Measurements from ENCODE around the gene MAT2B. TPM values are rescaled to one million over a fixed set of nuclear protein-coding genes. Genes with fewer than 3 reads are reported as not detected.
A peak's percentile ranks its signal among the peaks of the same experiment; 100 is the strongest.
"Not testable (repeated sequence)": the region's sequence is repeated elsewhere in the genome, so short reads cannot be mapped to it uniquely, and the experiment has no call there.

Gene MAT2B
- total RNA-seq, 2 experiments from 2014 or later: 112 to 119 TPM

DNA sequence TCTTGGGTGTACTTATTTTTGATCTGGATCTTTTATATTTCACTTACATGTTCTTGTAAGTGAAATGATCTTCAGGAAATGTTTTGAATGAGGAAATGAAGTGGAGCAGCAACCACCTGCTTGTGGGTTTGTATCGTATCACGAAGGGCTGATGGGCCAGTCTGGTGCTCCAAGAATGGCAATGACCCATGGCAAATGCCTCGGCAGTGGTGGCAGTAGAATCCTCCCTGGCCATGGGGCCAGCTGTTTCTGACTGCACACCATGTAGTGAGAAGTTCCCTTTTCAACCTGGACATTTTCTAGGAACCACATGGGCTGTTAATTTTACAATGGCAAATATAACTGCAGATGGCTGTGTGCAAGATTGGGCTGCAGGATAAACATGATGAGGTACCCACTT lies 29.9 kb downstream of the MAT2B start:
- no peaks in the 10 kb centered on the region for H3K9me3 Mint-ChIP-seq
- no peaks in the 10 kb centered on the region for H3K36me3 Mint-ChIP-seq (ENCODE audit: low read depth)
- no peak for DNase-seq
- CTCF ChIA-PET: interaction anchor here (1.3 kb wide), 1 partner anchor 127 kb away, joined by 6 read pairs; no protein-coding TSS in a partner anchor
- H3K4me1 Mint-ChIP-seq: no peaks in the 10 kb centered on the region
- H3K4me3 Mint-ChIP-seq: no peak overlapping the region
- POLR2A ChIA-PET: interaction anchor here (1.2 kb wide), 1 partner anchor 19 kb away, joined by 3 read pairs; no protein-coding TSS in a partner anchor
- peaks cover 10% of the 10 kb centered on the region for H3K27me3 Mint-ChIP-seq
- no peak overlapping the region for H3K27ac Mint-ChIP-seq

DNA sequence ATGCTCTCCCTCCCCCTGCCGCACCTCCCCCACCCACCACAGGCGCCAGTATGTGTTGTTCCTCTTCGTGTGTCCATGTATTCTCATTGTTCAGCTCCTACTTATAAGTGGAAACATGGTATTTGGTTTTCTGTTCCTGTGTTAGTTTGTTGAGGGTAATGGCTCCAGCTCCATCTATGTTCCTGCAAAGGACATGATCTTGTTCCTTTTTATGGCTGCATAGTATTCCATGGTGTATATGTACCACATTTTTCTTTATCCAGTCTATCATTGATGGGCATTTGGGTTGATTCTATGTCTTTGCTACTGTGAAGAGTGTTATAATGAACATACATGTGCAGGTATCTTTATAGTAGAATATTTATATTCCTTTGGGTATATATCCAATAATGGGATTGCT lies 31.0 kb downstream of the MAT2B start:
- not testable (repeated sequence) for H3K4me3 Mint-ChIP-seq; H3K9me3 Mint-ChIP-seq; H3K27ac Mint-ChIP-seq; H3K27me3 Mint-ChIP-seq; H3K4me1 Mint-ChIP-seq; DNase-seq; H3K36me3 Mint-ChIP-seq (ENCODE audit: low read depth)
- ChIA-PET CTCF (interaction anchor here (1.3 kb wide), 1 partner anchor 128 kb away, joined by 6 read pairs; no protein-coding TSS in a partner anchor), POLR2A (interaction anchor here (1.2 kb wide), 1 partner anchor 20 kb away, joined by 3 read pairs; no protein-coding TSS in a partner anchor)

- ChIA-PET CTCF (no interaction called here), POLR2A (no interaction called here)
- no peaks in the 10 kb centered on the region for H3K36me3 Mint-ChIP-seq (ENCODE audit: low read depth)
- no peak for DNase-seq
- no peaks in the 10 kb centered on the region for H3K4me1 Mint-ChIP-seq
- H3K27me3 Mint-ChIP-seq: peaks cover 9% of the 10 kb centered on the region
- no peak overlapping the region for H3K27ac Mint-ChIP-seq
- H3K4me3 Mint-ChIP-seq: no peak overlapping the region
- no peaks in the 10 kb centered on the region for H3K9me3 Mint-ChIP-seq
Measured at GRCh38 chr5:163540696-163541095, 35.3 kb downstream of the MAT2B start.

GRCh38 chr5:163542771-163543170 lies 37.4 kb downstream of the MAT2B start:
- no peaks in the 10 kb centered on the region for H3K9me3 Mint-ChIP-seq
- no peaks in the 10 kb centered on the region for H3K4me1 Mint-ChIP-seq
- peaks cover 7% of the 10 kb centered on the region for H3K27me3 Mint-ChIP-seq
- no peak for DNase-seq
- no peak overlapping the region for H3K27ac Mint-ChIP-seq
- CTCF ChIA-PET: interaction anchor here (1.1 kb wide), 1 partner anchor 24 kb away, joined by 3 read pairs; no protein-coding TSS in a partner anchor
- H3K4me3 Mint-ChIP-seq: no peak overlapping the region
- POLR2A ChIA-PET: no interaction called here
- no peaks in the 10 kb centered on the region for H3K36me3 Mint-ChIP-seq (ENCODE audit: low read depth)

DNA sequence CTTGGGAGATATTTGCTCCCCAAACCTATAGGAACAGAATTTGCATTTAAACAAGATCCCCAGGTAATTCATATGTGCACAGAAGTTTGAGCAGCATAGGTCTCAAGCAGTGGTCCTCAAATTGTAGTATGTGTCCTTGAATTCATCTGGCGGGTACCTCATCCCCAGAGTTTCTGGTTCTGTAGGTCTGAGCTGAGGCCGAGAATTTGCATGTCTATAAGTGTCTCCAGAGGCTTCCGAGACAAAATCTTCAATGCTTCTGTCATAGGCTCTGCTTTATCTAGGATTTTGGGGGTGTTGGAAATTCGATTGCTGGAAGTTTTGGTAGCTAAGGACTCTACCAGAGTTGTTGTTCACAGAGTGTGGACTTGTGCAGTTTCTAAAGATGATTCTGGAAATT lies 38.6 kb downstream of the MAT2B start:
- peaks cover 7% of the 10 kb centered on the region for H3K27me3 Mint-ChIP-seq
- H3K4me3 Mint-ChIP-seq: no peak overlapping the region
- H3K9me3 Mint-ChIP-seq: no peaks in the 10 kb centered on the region
- no peak for DNase-seq
- POLR2A ChIA-PET: no interaction called here
- H3K4me1 Mint-ChIP-seq: peaks cover 2% of the 10 kb centered on the region
- H3K36me3 Mint-ChIP-seq (ENCODE audit: low read depth): no peaks in the 10 kb centered on the region
- no peak overlapping the region for H3K27ac Mint-ChIP-seq
- CTCF ChIA-PET: no interaction called here

DNA sequence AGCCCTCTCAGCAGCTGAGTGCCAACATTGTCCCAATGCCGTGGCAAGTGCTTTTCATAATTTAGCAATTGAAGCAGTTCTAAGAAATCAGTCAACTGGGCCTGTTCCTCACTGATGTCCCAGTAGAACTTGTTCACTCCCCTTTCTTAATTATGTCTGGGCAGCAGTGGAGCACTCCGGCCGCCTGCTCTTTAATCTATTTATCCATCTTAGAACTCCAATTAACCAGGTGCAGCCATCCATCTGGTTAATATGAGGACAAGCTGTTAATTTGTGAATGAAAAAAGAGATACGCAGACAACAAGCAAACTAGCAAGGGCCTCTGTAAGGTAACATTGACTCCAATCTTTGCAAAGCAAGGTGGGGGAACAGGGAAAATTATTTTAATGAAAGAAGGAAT lies 39.4 kb downstream of the MAT2B start:
- Mint-ChIP-seq H3K27me3 (peaks cover 5% of the 10 kb centered on the region), H3K9me3 (no peaks in the 10 kb centered on the region), H3K27ac (no peak overlapping the region), H3K36me3 (ENCODE audit: low read depth) (no peaks in the 10 kb centered on the region), H3K4me1 (peaks cover 2% of the 10 kb centered on the region), H3K4me3 (no peak overlapping the region)
- POLR2A ChIA-PET: no interaction called here
- CTCF ChIA-PET: no interaction called here
- no peak for DNase-seq

DNA sequence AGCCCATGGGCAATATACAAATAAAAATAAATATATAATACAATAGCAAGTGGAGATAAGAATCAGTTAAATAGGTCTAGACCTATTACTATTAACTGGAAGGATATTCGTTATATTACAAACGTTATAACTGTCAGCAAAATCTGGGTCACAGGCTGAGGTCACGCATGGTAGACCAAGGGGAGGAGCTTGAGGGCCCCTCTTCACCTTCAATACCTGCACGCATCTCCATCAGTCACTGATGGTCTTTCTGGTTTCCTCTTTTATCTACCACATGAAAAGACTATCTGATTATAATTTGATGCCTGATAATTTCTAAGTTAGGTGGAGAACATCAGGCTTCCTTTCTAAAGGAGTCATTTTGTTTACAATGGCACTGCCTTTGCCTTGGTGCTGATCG lies 43.2 kb downstream of the MAT2B start:
- Mint-ChIP-seq H3K27ac (no peak overlapping the region), H3K36me3 (ENCODE audit: low read depth) (no peaks in the 10 kb centered on the region), H3K4me3 (no peak overlapping the region), H3K27me3 (no peaks in the 10 kb centered on the region), H3K9me3 (no peaks in the 10 kb centered on the region), H3K4me1 (peaks cover 2% of the 10 kb centered on the region)
- POLR2A ChIA-PET: no interaction called here
- CTCF ChIA-PET: interaction anchor here (1.2 kb wide), 1 partner anchor 14 kb away, joined by 4 read pairs; no protein-coding TSS in a partner anchor
- DNase-seq: no peak

DNA sequence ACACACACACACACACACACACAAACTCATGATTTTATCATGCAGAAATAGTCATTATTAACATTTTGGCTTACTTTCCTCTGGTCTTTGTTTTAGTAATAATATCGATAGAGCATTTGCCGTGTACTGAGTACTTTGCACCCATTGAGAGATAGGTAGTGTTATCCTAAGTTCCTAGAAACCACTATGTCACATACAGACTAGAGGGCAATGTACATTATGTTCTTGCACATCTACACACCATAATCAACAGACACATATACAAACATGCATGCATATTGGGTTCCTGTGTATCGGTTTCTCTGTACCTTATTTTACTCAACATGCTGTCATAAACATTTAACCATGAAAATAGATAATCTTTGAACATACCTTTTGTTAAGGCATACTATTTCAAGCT lies 45.7 kb downstream of the MAT2B start:
- Mint-ChIP-seq H3K4me3 (no peak overlapping the region), H3K36me3 (ENCODE audit: low read depth) (no peaks in the 10 kb centered on the region), H3K4me1 (peaks cover 2% of the 10 kb centered on the region), H3K27ac (no peak overlapping the region), H3K27me3 (no peaks in the 10 kb centered on the region), H3K9me3 (no peaks in the 10 kb centered on the region)
- ChIA-PET POLR2A (no interaction called here), CTCF (no interaction called here)
- DNase-seq: no peak

- CTCF ChIA-PET: interaction anchor here (1.7 kb wide), 1 partner anchor 12 kb away, joined by 5 read pairs; no protein-coding TSS in a partner anchor
- POLR2A ChIA-PET: no interaction called here
- peaks cover 2% of the 10 kb centered on the region for H3K4me1 Mint-ChIP-seq
- no peaks in the 10 kb centered on the region for H3K9me3 Mint-ChIP-seq
- H3K27ac Mint-ChIP-seq: no peak overlapping the region
- no peaks in the 10 kb centered on the region for H3K27me3 Mint-ChIP-seq
- no peak overlapping the region for H3K4me3 Mint-ChIP-seq
- no peaks in the 10 kb centered on the region for H3K36me3 Mint-ChIP-seq (ENCODE audit: low read depth)
- no peak for DNase-seq
Measured at GRCh38 chr5:163552536-163552935, 47.1 kb downstream of the MAT2B start.

DNA sequence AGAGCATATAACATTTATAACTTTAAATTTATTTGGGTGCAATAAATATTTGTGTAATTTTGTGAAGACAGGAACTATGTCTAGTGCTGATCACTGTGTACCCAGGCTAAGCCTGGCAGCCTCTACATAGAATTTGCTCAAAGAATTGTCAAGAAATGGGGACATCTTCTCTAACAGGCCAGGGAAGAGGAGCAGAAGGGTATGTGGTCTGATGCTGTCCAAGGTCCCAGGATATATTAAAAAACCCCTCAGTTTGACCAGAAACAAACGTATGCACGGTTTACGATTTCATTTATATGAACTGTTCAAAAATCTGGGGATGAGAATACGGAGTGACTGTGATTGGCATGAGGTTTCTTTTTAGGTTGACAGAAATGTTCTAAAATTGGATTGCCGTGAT lies 55.9 kb downstream of the MAT2B start:
- Mint-ChIP-seq H3K36me3 (ENCODE audit: low read depth) (no peaks in the 10 kb centered on the region), H3K27me3 (peaks cover 30% of the 10 kb centered on the region)
- no peak for DNase-seq

DNA sequence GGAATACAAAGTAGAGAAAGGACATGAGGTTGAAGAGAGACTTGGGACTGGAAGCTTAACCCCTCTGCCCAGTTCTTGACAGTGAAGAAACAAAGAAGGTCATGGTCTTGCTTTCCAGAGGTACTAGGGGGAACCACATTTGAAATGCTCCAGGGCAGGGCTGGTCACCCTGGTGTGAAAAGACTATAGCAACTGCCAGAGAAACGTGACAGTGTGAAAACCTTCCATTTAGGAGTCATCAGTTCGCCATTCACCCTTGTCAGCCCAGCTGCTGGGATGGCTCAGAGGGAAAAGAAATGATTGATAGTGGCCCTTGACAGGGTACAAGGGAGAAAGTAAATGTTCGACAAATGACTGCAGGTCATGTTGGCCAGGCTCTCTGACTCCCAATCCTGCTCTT lies 56.7 kb downstream of the MAT2B start:
- H3K27me3 Mint-ChIP-seq: peaks cover 38% of the 10 kb centered on the region
- ChIA-PET POLR2A (no interaction called here), CTCF (interaction anchor here (1.2 to 2.1 kb wide), 3 partner anchors 13 to 942 kb away, joined by 4 to 8 read pairs (median 5); no protein-coding TSS in a partner anchor)
- no peak overlapping the region for H3K27ac Mint-ChIP-seq
- no peak for DNase-seq
- no peak overlapping the region for H3K4me3 Mint-ChIP-seq
- H3K9me3 Mint-ChIP-seq: no peaks in the 10 kb centered on the region
- no peaks in the 10 kb centered on the region for H3K36me3 Mint-ChIP-seq (ENCODE audit: low read depth)
- H3K4me1 Mint-ChIP-seq: peaks cover 19% of the 10 kb centered on the region

More for the DNA sequence above, 55.9 kb downstream of the MAT2B start:
- Mint-ChIP-seq H3K27ac (no peak overlapping the region), H3K9me3 (no peaks in the 10 kb centered on the region), H3K4me1 (peaks cover 15% of the 10 kb centered on the region), H3K4me3 (no peak overlapping the region)
- CTCF ChIA-PET: no interaction called here
- POLR2A ChIA-PET: no interaction called here

DNA sequence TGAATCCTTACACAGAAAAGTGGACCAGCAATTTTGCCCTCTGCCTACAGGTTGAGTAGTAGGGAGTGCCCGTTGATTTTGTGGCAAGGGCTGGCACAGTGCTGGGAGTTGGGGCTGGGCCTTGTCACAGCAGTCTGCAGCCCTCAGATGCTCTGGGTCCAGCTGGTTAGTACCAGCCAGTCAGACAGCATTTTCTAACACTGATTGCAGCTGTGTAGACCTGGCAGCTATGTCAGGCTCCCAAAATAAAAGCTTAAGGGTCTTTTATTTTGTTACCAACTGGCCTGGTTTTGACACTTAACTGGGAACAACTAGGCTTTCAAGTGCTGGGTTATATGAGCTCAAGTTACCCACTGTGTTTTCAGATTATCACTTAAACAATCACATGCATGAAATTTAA lies 57.7 kb downstream of the MAT2B start:
- Mint-ChIP-seq H3K36me3 (ENCODE audit: low read depth) (no peaks in the 10 kb centered on the region), H3K4me1 (peaks cover 22% of the 10 kb centered on the region), H3K4me3 (no peak overlapping the region), H3K27me3 (peaks cover 48% of the 10 kb centered on the region), H3K27ac (no peak overlapping the region), H3K9me3 (no peaks in the 10 kb centered on the region)
- no peak for DNase-seq
- ChIA-PET CTCF (interaction anchor here (0.8 to 2.1 kb wide), 4 partner anchors 14 to 941 kb away, joined by 3 to 8 read pairs (median 4); no protein-coding TSS in a partner anchor), POLR2A (no interaction called here)

DNA sequence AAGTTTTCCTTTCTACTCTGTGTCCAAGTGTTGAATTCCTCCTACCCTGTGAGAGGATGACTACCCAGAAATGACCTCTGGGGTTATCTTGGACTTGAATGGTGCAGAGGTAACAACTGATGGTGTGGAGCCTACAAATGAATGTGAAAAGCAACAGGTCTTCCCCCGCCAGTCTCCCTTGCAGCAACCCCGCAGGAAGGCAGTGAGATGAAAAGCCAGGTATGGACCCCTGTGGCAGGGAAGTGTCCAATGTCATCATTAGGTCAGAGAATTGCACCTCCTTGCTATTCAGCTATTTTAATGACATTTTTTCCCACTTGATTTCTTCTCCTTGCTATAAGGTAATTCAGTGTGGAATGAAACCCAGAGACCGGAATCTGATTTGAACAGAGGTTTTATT lies 58.5 kb downstream of the MAT2B start:
- Mint-ChIP-seq H3K36me3 (ENCODE audit: low read depth) (no peaks in the 10 kb centered on the region), H3K4me1 (peaks cover 22% of the 10 kb centered on the region), H3K27ac (no peak overlapping the region), H3K27me3 (peaks cover 52% of the 10 kb centered on the region), H3K9me3 (no peaks in the 10 kb centered on the region), H3K4me3 (no peak overlapping the region)
- no peak for DNase-seq
- POLR2A ChIA-PET: no interaction called here
- CTCF ChIA-PET: interaction anchor here (1.0 to 2.1 kb wide), 4 partner anchors 10 to 940 kb away, joined by 3 to 11 read pairs (median 6); no protein-coding TSS in a partner anchor

DNA sequence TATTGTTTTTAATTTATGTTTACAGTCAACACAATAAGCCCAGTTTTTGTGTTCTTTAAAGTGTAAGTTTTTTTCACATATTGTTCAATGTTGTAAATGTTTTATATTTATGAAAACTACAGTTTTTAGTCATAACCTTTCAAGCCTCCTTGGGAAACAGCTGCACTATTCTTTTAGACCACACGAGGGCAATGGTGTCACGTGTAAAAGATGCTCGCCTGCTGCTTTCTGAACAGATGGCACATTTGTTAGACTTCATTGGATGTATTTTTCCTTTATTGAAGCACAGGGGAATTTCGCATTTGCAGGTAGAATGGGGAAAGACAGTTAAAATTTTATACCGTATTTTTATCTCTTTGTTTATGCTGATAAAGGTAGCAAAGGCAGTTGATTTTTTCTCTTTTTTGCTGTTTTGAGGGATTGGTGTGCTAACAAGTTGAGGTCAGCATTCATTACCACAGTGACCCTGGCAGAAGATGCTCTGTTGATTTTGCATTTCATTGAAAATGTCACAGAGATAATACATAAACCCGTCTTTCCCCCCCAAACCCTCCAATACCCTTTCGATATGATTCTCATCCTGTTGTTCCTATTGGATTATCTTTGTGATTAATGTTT lies 59.0 kb downstream of the MAT2B start:
- Mint-ChIP-seq H3K27me3 (peaks cover 56% of the 10 kb centered on the region), H3K36me3 (ENCODE audit: low read depth) (no peaks in the 10 kb centered on the region), H3K27ac (no peak overlapping the region), H3K4me3 (no peak overlapping the region), H3K4me1 (peaks cover 22% of the 10 kb centered on the region), H3K9me3 (no peaks in the 10 kb centered on the region)
- peak; percentile 66 for DNase-seq
- ChIA-PET CTCF (interaction anchor here (0.8 to 2.1 kb wide), 7 partner anchors 9 to 939 kb away, joined by 3 to 11 read pairs (median 3); no protein-coding TSS in a partner anchor), POLR2A (no interaction called here)
